Kasumi-1 (cell line): Measurements from ENCODE around the gene PLB1.

ENCODE experiments used
- DNase-seq, 2 experiments: peaks; one replicate each; lab custom pipeline; 2025; lab: John Stamatoyannopoulos, UW

PLB1 gene

GRCh38 chr2:28564346-28564745 is 68.5 kb downstream of the PLB1 start:
- no peak for DNase-seq

DNA sequence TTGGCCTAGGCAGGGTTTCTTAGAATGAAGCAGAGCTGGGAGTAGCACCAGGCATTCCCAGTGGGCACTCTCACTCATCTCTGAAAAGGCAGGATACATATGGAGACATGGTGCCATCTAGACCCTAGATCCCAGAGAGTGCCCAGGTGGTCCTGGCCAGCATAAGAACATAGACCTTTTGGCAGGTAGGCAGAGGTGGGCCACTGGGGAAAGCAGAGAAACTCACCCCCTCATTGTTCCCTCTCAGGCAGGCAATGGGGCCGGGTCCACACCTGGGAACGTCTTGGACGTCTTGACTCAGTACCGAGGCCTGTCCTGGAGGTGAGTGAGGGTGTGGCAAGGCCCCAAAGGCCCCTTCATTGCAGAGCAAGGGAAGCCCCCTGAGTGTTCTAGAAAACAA is 69.2 kb downstream of the PLB1 start:
- no peak for DNase-seq

- DNase-seq = no peak
Observed at GRCh38 chr2:28565720-28566295, 69.9 kb downstream of the PLB1 start.

DNA sequence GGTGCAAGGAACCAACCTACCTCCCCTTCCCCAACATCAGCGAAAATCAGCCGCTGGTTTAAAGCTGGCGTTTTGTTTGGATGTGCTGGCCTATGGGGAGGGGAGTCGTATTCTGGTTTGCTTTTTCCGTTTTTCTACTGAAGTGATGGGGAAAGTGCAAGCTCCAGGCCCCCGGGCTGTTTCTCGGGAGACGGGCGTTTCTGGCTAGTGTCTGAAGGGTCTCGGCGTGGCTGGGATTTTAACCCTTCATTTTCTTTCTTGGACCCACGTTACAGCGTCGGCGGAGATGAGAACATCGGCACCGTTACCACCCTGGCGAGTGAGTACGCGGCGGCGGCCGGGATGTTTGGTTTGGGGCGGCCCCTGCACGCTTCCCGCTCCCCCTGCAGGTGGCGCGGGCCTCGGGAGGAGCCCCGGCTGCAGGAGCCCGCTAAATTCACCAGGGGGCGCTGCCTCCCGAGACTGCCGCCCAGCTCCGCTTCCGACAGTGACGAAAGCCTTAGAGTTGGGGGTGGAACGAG is 70.7 kb downstream of the PLB1 start:
- DNase-seq = peak; percentile 88 to 91

DNA sequence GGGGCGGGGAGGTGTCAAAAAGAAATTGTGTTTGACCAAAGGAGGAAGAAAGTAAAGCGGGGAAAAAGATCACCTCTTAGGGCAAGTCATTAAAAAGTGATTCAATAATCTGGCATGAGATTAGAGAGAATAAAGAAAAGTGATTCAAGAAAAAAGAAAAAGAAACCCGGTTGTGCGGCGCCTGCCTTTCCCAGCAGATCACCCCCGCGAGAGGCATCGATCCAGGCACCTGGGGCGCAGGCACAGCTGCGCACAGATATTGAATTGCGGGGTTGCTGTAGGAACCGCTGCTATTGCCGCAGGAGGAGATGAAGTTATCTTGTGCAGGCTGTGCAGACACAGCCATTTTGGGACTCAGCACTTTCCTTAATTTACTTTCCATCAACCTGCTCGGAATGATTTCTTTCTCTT is 71.2 kb downstream of the PLB1 start:
- no peak for DNase-seq

- no peak for DNase-seq
Observed at GRCh38 chr2:28568036-28568435, 72.2 kb downstream of the PLB1 start.

DNA sequence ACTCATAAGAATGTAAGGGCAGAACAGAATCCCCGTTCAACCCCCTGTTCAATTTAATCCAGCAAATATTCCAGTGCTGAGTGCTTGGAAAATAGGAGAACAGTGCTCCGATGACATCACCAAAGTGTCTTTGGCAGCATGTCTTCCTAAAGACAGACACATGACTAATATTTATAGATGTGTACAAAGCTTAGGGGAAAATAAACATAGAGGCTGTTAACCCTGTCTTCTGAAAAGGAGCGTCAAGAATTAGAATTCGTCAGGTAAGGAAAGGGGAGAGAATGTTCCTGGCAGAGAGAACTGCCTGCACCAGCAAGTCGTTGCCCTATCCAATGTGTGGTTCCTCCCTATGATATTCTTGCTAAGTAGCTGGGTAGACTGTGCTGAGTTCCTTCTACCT is 72.7 kb downstream of the PLB1 start:
- DNase-seq = no peak

DNA sequence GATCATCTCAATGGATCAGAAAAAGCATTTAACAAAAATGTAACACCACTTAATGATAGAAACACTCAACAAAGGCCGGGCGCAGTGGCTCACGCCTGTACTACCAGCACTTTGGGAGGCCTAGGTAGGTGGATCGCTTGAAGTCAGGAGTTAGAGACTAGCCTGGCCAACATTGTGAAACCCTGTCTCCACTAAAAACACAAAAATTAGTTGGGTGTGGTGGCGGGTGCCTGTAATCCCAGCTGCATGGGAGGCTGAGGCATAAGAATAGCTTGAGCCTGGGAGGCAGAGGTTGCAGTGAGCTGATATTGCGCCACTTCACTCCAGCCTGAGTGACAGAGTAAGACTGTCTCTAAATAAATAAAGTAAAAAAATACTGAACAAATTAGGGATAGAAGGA is 74.6 kb downstream of the PLB1 start:
- no peak for DNase-seq

DNA sequence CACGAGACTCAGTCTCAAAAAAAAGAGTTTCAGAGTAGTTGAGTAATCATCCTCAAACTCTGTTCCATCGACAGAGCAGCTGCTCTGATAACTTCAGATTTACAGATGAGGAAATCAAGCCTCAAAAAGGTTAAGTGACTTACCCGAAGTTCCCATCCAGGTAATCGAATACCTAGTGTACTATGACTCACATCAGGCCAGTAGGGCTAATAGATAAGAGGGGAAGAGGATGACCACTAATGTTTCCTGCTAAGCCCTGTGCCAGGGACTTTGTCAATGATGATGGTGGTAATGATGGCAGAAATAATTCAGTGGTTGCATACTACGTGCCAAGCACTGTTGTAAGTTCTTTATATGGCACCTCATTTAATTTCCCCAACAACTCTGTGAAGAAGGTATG is 80.9 kb downstream of the PLB1 start:
- DNase-seq = no peak

GRCh38 chr2:28577791-28578680 is 82.2 kb downstream of the PLB1 start:
- DNase-seq = no peak

DNA sequence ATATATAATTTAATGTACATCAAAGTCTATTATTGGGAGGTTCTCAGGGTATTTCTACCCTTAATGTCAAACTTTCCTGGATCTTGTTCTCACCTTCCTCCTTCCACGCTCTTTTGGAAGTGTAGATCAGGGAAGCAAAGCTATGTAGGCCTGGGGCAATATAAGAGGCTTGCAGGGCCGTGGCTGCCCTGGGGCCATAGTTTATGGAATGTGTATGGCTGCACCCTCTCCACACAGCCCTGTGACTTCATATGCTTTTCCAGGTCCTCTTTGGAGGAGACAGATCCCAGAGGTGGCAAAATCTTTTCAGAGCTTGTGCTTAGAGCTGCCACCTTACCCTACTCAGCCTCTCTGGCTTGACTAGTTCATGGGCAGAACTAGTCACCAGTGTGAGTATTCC is 82.9 kb downstream of the PLB1 start:
- no peak for DNase-seq

- DNase-seq = no peak
Observed at GRCh38 chr2:28579606-28580005, 83.7 kb downstream of the PLB1 start.

- DNase-seq = no peak
Observed at GRCh38 chr2:28580078-28580477, 84.2 kb downstream of the PLB1 start.

DNA sequence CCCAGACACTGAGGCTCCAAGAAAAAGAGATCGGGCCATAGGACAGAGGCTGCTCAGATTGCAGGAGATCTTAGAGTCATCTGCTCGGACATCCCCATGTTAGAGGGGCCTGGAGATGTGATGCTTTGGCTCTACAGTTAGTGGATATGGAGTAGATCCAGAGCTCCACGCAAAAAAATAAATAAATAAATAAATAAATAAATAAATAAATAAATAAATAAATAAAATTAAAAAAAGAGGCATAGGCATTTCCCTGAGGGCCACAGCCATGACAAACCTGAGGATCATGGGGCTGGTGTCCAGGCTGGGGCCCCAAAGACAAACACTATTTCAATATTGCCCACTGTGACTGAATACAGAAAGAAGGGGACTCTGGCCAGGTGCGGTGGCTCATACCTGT is 85.5 kb downstream of the PLB1 start:
- DNase-seq = no peak

- no peak for DNase-seq
Observed at GRCh38 chr2:28582152-28582551, 86.3 kb downstream of the PLB1 start.

GRCh38 chr2:28582595-28582994 is 86.7 kb downstream of the PLB1 start:
- no peak for DNase-seq

DNA sequence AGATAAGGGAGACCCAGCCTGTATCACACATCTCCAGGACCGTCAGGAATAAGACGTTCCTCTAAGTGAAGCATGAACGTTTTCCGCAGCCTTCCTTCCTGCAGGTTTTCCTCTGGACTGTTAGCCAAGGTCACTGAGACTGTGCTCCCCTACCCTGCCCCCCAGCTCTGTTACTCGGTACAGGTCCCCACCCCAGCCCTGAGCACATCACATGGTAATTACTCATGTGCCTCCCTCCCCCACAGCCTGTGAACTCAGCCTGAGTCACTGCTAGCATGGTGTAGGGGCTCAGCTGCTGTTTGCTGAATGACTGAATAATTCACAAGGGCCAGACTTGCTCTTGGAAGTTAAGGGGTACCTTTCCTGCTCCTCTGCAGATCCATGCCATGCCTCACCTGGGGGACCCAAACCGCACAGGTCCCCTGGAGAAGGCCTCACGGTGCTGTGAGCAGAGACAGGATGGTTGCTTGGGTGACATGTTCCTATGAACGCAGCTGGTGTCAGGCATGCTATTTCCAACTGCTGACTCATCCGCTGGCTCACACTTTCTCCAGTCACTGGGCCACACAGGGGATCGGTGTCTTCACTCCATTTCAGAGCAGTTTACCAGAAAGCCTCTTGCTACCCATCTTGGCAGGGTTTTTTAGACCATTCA is 88.2 kb downstream of the PLB1 start:
- DNase-seq = peak; percentile 30 to 51

- no peak for DNase-seq
Observed at GRCh38 chr2:28586867-28587266, 91.0 kb downstream of the PLB1 start.

GRCh38 chr2:28587526-28588291 is 91.8 kb downstream of the PLB1 start:
- no peak for DNase-seq

- DNase-seq = peak; percentile 4 to 15
Observed at GRCh38 chr2:28588292-28588670, 92.4 kb downstream of the PLB1 start.

DNA sequence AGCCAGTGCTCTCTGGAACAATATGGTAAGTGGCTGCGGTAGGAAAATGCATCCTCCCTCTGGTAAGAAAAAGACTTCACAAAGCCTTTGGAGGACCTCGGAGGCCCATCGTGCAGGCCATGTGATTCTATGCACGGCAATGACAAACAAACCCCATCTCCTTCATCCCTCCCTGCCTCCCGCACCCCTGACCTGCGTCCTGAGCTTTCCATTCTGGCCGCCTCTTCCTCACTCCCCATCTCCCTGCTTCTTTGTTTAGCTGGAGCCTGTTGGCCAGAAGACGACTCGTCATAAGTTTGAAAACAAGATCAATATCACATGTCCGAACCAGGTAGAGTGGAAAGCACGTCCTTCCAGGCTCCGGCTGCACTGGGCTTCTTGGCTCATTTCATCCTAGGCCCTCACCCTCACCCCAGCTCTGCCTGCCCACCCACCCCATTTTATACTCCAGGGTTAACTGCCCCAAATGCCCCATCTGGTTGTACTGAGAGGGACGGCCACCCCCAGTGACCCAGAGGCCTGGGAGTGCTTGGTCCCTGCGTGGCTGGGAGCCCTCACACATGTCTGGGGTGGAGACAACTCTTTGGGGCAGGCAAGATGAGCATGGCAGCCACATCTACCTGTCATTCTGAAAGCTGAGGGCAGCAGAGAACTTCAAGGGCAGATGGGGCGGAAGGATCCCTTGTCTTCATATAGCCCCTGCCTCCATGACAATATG is 94.0 kb downstream of the PLB1 start:
- DNase-seq = no peak
